ENCODE results near the gene RAMP3.
"Not testable (repeated sequence)": the region's sequence is repeated elsewhere in the genome, so short reads cannot be mapped to it uniquely, and the experiment has no call there.

The RAMP3 gene

GRCh38 chr7:45203936-45204445 is 46.4 kb downstream of the RAMP3 start:
- H3K27ac ChIP-seq = no peak overlapping the region

GRCh38 chr7:45206266-45206665 is 48.7 kb downstream of the RAMP3 start:
- H3K27ac ChIP-seq = not testable (repeated sequence)

More at GRCh38 chr7:45203936-45204445, 46.4 kb downstream of the RAMP3 start:
- no peak for TF ChIP-seq CTCF (conservative IDR thresholded peaks at IDR 0.05)

- H3K27ac ChIP-seq = not testable (repeated sequence)
Observed at GRCh38 chr7:45209909-45210308, 52.3 kb downstream of the RAMP3 start.

- TF ChIP-seq CTCF (conservative IDR thresholded peaks at IDR 0.05) = no peak
- H3K27ac ChIP-seq = no peak overlapping the region
Observed at GRCh38 chr7:45211066-45211465, 53.5 kb downstream of the RAMP3 start.

- no peak for TF ChIP-seq CTCF (conservative IDR thresholded peaks at IDR 0.05)
- H3K27ac ChIP-seq = no peak overlapping the region
Observed at GRCh38 chr7:45211958-45212357, 54.4 kb downstream of the RAMP3 start.

- no peak overlapping the region for H3K27ac ChIP-seq
- TF ChIP-seq CTCF (conservative IDR thresholded peaks at IDR 0.05) = no peak
Observed at GRCh38 chr7:45212606-45213005, 55.0 kb downstream of the RAMP3 start.

GRCh38 chr7:45215601-45216062 is 58.0 kb downstream of the RAMP3 start:
- no peak for TF ChIP-seq CTCF (conservative IDR thresholded peaks at IDR 0.05)
- no peak overlapping the region for H3K27ac ChIP-seq

GRCh38 chr7:45216181-45216580 is 58.6 kb downstream of the RAMP3 start:
- TF ChIP-seq CTCF (conservative IDR thresholded peaks at IDR 0.05) = no peak
- H3K27ac ChIP-seq = no peak overlapping the region

GRCh38 chr7:45216622-45217165 is 59.1 kb downstream of the RAMP3 start:
- TF ChIP-seq CTCF (conservative IDR thresholded peaks at IDR 0.05) = no peak
- H3K27ac ChIP-seq = no peak overlapping the region

All from VCaP (cell line).